HL-60 (cell line): Measurements from ENCODE around the gene ETV6.
"Not testable (repeated sequence)": the region's sequence is repeated elsewhere in the genome, so short reads cannot be mapped to it uniquely, and the experiment has no call there.

ENCODE experiments used
- DNase-seq, 2 experiments: peaks; one replicate each; pipeline ENCODE4 v3.0.0-alpha.2; 2010 to 2020; ENCODE audit warnings: low read depth in 1 of 2, low spot score in 1 of 2
- H3K27ac ChIP-seq: fragments of 250-450 bp; sonication (Bioruptor Pico); replicated peaks from 2 replicates; pipeline ENCODE4 v1.5.1; 2020; ENCODE audit warnings: mild to moderate bottlenecking, moderate library complexity
- H3K27me3 ChIP-seq: fragments of 250-450 bp; sonication (Bioruptor Pico); 2 replicates; pipeline ENCODE4 v1.5.1; 2021; ENCODE audit warnings: mild to moderate bottlenecking, moderate library complexity; ENCODE audit not compliant: insufficient read depth, poor library complexity, severe bottlenecking
- H3K4me3 ChIP-seq: replicated peaks from 2 replicates; pipeline ENCODE4 v1.5.1; 2011; ENCODE audit warnings: mild to moderate bottlenecking, control low read depth, low read length; ENCODE audit not compliant: insufficient read depth
- CTCF ChIP-seq: IDR thresholded peaks from one replicate; pipeline ENCODE4 v1.5.1; 2011; ENCODE audit warnings: low read length, control low read depth, inconsistent platforms; ENCODE audit not compliant: insufficient read depth
- GABPA ChIP-seq: IDR thresholded peaks from 2 replicates; pipeline ENCODE4 v1.6.1; 2012; ENCODE audit warnings: low read depth
- POLR2AphosphoS5 ChIP-seq: IDR thresholded peaks from 2 replicates; pipeline ENCODE4 v1.6.1; 2012; ENCODE audit warnings: low read depth
- SPI1 ChIP-seq: IDR thresholded peaks from 2 replicates; pipeline ENCODE4 v1.6.1; 2012; ENCODE audit warnings: low read depth, mild to moderate bottlenecking, borderline replicate concordance
- TF ChIP-seq, protein P1 (sequence below): IDR thresholded peaks from 2 replicates; pipeline ENCODE4 v1.6.1; 2012; ENCODE audit warnings: low read depth; ENCODE audit not compliant: insufficient replicate concordance

Gene ETV6

GRCh38 chr12:11630046-11630706, 19.3 kb upstream of the ETV6 start:
- H3K4me3 ChIP-seq = no peak overlapping the region
- H3K27ac ChIP-seq = no peak overlapping the region
- TF ChIP-seq GABPA (no peak), SPI1 (no peak), POLR2AphosphoS5 (no peak), CTCF (no peak)
- TF ChIP-seq, protein P1, sequence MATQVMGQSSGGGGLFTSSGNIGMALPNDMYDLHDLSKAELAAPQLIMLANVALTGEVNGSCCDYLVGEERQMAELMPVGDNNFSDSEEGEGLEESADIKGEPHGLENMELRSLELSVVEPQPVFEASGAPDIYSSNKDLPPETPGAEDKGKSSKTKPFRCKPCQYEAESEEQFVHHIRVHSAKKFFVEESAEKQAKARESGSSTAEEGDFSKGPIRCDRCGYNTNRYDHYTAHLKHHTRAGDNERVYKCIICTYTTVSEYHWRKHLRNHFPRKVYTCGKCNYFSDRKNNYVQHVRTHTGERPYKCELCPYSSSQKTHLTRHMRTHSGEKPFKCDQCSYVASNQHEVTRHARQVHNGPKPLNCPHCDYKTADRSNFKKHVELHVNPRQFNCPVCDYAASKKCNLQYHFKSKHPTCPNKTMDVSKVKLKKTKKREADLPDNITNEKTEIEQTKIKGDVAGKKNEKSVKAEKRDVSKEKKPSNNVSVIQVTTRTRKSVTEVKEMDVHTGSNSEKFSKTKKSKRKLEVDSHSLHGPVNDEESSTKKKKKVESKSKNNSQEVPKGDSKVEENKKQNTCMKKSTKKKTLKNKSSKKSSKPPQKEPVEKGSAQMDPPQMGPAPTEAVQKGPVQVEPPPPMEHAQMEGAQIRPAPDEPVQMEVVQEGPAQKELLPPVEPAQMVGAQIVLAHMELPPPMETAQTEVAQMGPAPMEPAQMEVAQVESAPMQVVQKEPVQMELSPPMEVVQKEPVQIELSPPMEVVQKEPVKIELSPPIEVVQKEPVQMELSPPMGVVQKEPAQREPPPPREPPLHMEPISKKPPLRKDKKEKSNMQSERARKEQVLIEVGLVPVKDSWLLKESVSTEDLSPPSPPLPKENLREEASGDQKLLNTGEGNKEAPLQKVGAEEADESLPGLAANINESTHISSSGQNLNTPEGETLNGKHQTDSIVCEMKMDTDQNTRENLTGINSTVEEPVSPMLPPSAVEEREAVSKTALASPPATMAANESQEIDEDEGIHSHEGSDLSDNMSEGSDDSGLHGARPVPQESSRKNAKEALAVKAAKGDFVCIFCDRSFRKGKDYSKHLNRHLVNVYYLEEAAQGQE = no peak
- no peaks in the 10 kb centered on the region for H3K27me3 ChIP-seq
- no peak for DNase-seq

DNA sequence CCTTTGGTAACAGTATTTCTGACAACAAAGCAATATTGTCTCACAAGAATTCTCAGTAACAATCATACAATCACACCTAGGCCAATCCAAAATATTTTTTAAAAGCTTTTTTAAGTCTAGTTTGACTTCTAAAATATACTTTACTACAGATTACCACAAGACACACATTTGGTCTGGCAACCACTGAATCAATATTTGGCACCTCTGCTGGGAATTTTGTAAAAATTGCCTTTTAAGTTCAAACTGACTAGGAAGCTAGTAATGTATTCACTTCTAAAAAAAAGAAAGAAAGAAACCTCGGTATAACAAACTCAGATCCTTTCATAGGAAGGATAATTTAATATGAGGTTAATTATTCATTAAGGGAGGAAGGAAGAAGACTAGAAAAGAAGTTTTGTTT, 18.2 kb upstream of the ETV6 start:
- no peaks in the 10 kb centered on the region for H3K27me3 ChIP-seq
- H3K4me3 ChIP-seq = no peak overlapping the region
- TF ChIP-seq POLR2AphosphoS5 (no peak), GABPA (no peak), SPI1 (no peak), CTCF (no peak)
- TF ChIP-seq, protein P1 = no peak
- no peak for DNase-seq
- H3K27ac ChIP-seq = no peak overlapping the region

DNA sequence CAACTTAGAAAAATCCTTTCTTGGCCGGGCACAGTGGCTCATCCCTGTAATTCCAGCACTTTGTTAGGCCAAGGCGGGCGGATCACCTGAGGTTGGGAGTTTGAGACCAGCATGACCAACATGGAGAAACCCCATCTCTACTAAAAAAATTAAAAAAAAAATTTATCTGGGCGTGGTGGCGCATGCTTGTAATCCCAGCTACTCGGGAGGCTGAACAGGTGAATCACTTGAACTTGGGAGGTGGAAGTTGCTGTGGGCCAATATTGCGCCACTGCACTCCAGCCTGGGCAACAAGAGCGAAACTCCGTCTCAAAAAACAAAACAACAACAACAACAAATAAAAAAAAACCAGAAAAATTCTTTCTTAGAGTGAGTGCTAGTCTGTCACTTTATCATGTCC, 17.6 kb upstream of the ETV6 start:
- not testable (repeated sequence) for H3K27me3 ChIP-seq, H3K4me3 ChIP-seq, DNase-seq, H3K27ac ChIP-seq

- DNase-seq = no peak
- no peaks in the 10 kb centered on the region for H3K27me3 ChIP-seq
These were observed 15.5 kb upstream of the ETV6 start for GRCh38 chr12:11633968-11634367.

GRCh38 chr12:11635341-11635740, 14.1 kb upstream of the ETV6 start:
- no peak overlapping the region for H3K4me3 ChIP-seq
- H3K27me3 ChIP-seq = no peaks in the 10 kb centered on the region
- no peak for TF ChIP-seq CTCF
- no peak for TF ChIP-seq GABPA
- no peak for TF ChIP-seq SPI1
- no peak for TF ChIP-seq POLR2AphosphoS5
- TF ChIP-seq, protein P1 = no peak
- no peak overlapping the region for H3K27ac ChIP-seq
- no peak for DNase-seq

More at GRCh38 chr12:11633968-11634367, 15.5 kb upstream of the ETV6 start:
- no peak for TF ChIP-seq SPI1
- Histone ChIP-seq H3K27ac (no peak overlapping the region), H3K4me3 (no peak overlapping the region)
